ENCODE results near the gene ORC6. TPM values are rescaled to one million over a fixed set of nuclear protein-coding genes. Genes with fewer than 3 reads are reported as not detected.

Gene ORC6
- total and polyA plus RNA-seq, 12 donors: 0.56 to 2.7 (median 2.1) TPM

- intact Hi-C loops (cut with DNase I): no loop called here
Observed at GRCh38 chr16:46727184-46727583, 37.7 kb downstream of the ORC6 start.

GRCh38 chr16:46727630-46728029 is 38.2 kb downstream of the ORC6 start:
- Histone ChIP-seq H3K27me3 (no peaks in the 10 kb centered on the region), H3K4me3 (no peak overlapping the region), H3K4me1 (peaks cover 0 to 37% (median 17%) of the 10 kb centered on the region in 9 donors), H3K27ac (peak overlapping the region in 2 of 10 donors; percentile 7 to 73), H3K9me3 (peaks cover 0 to 4% (median 0%) of the 10 kb centered on the region in 11 donors), H3K36me3 (peaks cover 0 to 55% (median 0%) of the 10 kb centered on the region in 9 donors)
- ATAC-seq (no peak), DNase-seq (no peak)
- 88 to 90% methylated on average over 9 of the region's 9 CpGs for WGBS, 2 donors
- intact Hi-C loops (cut with DNase I): no loop called here
- no peak for TF ChIP-seq CTCF (IDR thresholded peaks at IDR 0.05)

More at GRCh38 chr16:46727184-46727583, 37.7 kb downstream of the ORC6 start:
- Histone ChIP-seq H3K36me3 (peaks cover 0 to 55% (median 0%) of the 10 kb centered on the region in 9 donors), H3K27me3 (no peaks in the 10 kb centered on the region), H3K4me1 (peaks cover 0 to 33% (median 12%) of the 10 kb centered on the region in 9 donors), H3K27ac (peak overlapping the region in 1 of 10 donors; percentile 73), H3K9me3 (peaks cover 0 to 4% (median 0%) of the 10 kb centered on the region in 11 donors), H3K4me3 (no peak overlapping the region)
- 85 to 89% methylated on average over 7 of the region's 7 CpGs for WGBS, 2 donors
- DNase-seq (no peak), ATAC-seq (no peak)
- no peak for TF ChIP-seq CTCF (IDR thresholded peaks at IDR 0.05)

GRCh38 chr16:46728806-46729205 is 39.3 kb downstream of the ORC6 start:
- H3K9me3 ChIP-seq: peaks cover 0 to 4% (median 0%) of the 10 kb centered on the region in 11 donors
- intact Hi-C loops (cut with DNase I): no loop called here
- peaks cover 0 to 46% (median 0%) of the 10 kb centered on the region in 9 donors for H3K36me3 ChIP-seq
- TF ChIP-seq CTCF (IDR thresholded peaks at IDR 0.05): no peak
- H3K4me1 ChIP-seq: peaks cover 0 to 47% (median 21%) of the 10 kb centered on the region in 9 donors
- DNase-seq (no peak), ATAC-seq (peak in 1 of 8 donors; percentile 31)
- no peak overlapping the region for H3K4me3 ChIP-seq
- 63 to 68% methylated on average over 14 of the region's 14 CpGs for WGBS, 2 donors
- H3K27ac ChIP-seq: peak overlapping the region in 7 of 10 donors; percentile 31 to 73 (median 59)
- H3K27me3 ChIP-seq: no peaks in the 10 kb centered on the region

GRCh38 chr16:46729326-46729995 is 40.0 kb downstream of the ORC6 start:
- H3K4me1 ChIP-seq: peaks cover 0 to 51% (median 24%) of the 10 kb centered on the region in 9 donors
- peak overlapping the region in 7 of 10 donors; percentile 31 to 73 (median 59) for H3K27ac ChIP-seq
- DNase-seq: no peak
- H3K27me3 ChIP-seq: no peaks in the 10 kb centered on the region
- peaks cover 0 to 4% (median 0%) of the 10 kb centered on the region in 11 donors for H3K9me3 ChIP-seq
- H3K36me3 ChIP-seq: peaks cover 0 to 46% (median 0%) of the 10 kb centered on the region in 9 donors
- 74 to 76% methylated on average over 7 of the region's 7 CpGs for WGBS, 2 donors
- H3K4me3 ChIP-seq: no peak overlapping the region
- no peak for ATAC-seq
- intact Hi-C loops (cut with DNase I): no loop called here
- TF ChIP-seq CTCF (IDR thresholded peaks at IDR 0.05): no peak
